Upper lobe of left lung (tissue), 4 donors: ENCODE measurements around the gene LINS1.

ENCODE experiments used
- CTCF ChIP-seq, 6 experiments: fragments of 450-650 bp in 4 of 6; fragments of 200-600 bp in 2 of 6; sonication (generic) in 2 of 6; IDR thresholded peaks; one replicate each; pipeline ENCODE4 v1.5.1; 2016 to 2019; ENCODE audit warnings: antibody characterized with exemption in 6 of 6
- EP300 ChIP-seq, 4 donors: sonication (generic); formaldehyde crosslinking; IDR thresholded peaks; one replicate each; pipeline ENCODE4 v1.5.1; 2017; ENCODE audit warnings: antibody characterized with exemption in 4 of 4, control low read depth in 2 of 4
- POLR2A ChIP-seq, 4 donors: fragments of 450-650 bp; IDR thresholded peaks; one replicate each; pipeline ENCODE4 v1.5.1; 2016 to 2017; ENCODE audit warnings: antibody characterized with exemption in 4 of 4, mild to moderate bottlenecking in 2 of 4
- POLR2AphosphoS5 ChIP-seq, 2 donors: sonication (generic); formaldehyde crosslinking; IDR thresholded peaks; one replicate each; pipeline ENCODE4 v1.5.1; 2017; ENCODE audit warnings: antibody characterized with exemption in 2 of 2

- no peak for TF ChIP-seq CTCF (IDR thresholded peaks at IDR 0.05)
- no peak for TF ChIP-seq POLR2AphosphoS5 (IDR thresholded peaks at IDR 0.05)
- no peak for TF ChIP-seq EP300 (IDR thresholded peaks at IDR 0.05)
- TF ChIP-seq POLR2A (IDR thresholded peaks at IDR 0.05) = no peak
Measured at GRCh38 chr15:100648951-100649350, 47.0 kb upstream of the LINS1 start.
